Measurements from ENCODE around the gene PUS3. TPM values are rescaled to one million over a fixed set of nuclear protein-coding genes. Genes with fewer than 3 reads are reported as not detected.
"Not testable (repeated sequence)": the region's sequence is repeated elsewhere in the genome, so short reads cannot be mapped to it uniquely, and the experiment has no call there.

The PUS3 gene
- total RNA-seq, 1 experiment from 2014 or later, result 18.6 TPM

GRCh38 chr11:125869521-125869920 is 33.5 kb downstream of the PUS3 start:
- DNase-seq (ENCODE audit: low read depth), result no peak

DNA sequence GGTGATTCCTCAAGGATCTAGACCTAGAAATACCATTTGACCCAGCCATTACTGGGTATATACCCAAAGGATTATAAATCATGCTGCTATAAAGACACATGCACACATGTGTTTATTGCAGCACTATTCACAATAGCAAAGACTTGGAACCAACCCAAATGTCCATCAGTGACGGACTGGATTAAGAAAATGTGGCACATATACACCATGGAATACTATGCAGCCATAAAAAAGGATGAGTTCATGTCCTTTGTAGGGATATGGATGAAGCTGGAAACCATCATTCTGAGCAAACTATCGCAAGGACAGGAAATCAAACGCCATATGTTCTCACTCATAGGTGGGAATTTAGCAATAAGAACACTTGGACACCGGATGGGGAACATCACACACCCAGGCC is 37.7 kb downstream of the PUS3 start:
- DNase-seq (ENCODE audit: low read depth), result not testable (repeated sequence)

- DNase-seq (ENCODE audit: low read depth), result not testable (repeated sequence)
These were observed 40.2 kb downstream of the PUS3 start for GRCh38 chr11:125862786-125863185.

DNA sequence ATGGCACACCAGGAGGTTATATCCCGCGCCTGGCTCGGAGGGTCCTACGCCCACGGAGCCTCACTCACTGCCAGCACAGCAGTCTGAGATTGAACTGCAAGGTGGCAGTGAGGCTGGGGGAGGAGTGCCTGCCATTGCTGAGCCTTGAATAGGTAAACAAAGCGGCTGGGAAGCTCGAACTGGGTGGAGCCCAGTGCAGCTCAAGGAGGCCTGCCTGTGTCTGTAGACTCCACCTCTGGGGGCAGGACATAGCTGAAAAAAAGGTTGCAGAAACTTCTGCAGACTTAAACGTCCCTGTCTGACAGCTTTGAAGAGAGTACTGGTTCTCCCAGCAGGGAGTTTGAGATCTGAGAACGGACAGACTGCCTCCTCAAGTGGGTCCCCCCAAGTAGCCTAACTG is 45.3 kb downstream of the PUS3 start:
- DNase-seq (ENCODE audit: low read depth), result not testable (repeated sequence)

GRCh38 chr11:125846188-125846587 is 56.8 kb downstream of the PUS3 start:
- no peak for DNase-seq (ENCODE audit: low read depth)

Other genes starting within 250 kb of the PUS3 start
- not detected in 2 replicates for gene ACRV1, start 222.4 kb downstream of the PUS3 start, total RNA-seq (2014; rRNA removed; shearing (Covaris generic))
- gene PATE1, start 156.9 kb downstream of the PUS3 start, total RNA-seq (2014; rRNA removed; shearing (Covaris generic)), result not detected in 2 replicates
- not detected in 2 replicates for gene PATE2, start 124.4 kb downstream of the PUS3 start, total RNA-seq (2014; rRNA removed; shearing (Covaris generic))
- not detected in 2 replicates for gene PATE3, start 115.1 kb downstream of the PUS3 start, total RNA-seq (2014; rRNA removed; shearing (Covaris generic))
- not detected in 2 replicates for gene PATE4, start 69.9 kb downstream of the PUS3 start, total RNA-seq (2014; rRNA removed; shearing (Covaris generic))
- gene HYLS1, start 15.5 kb downstream of the PUS3 start, total RNA-seq (2014; rRNA removed; shearing (Covaris generic)), result 7.1 and 7.7 TPM in 2 replicates
- gene DDX25, start 1.3 kb upstream of the PUS3 start, total RNA-seq (2014; rRNA removed; shearing (Covaris generic)), result not detected in 2 replicates
- gene VSIG10L2, start 42.8 kb upstream of the PUS3 start, total RNA-seq (2014; rRNA removed; shearing (Covaris generic)), result not detected in 2 replicates
- gene CDON, start 159.7 kb upstream of the PUS3 start, total RNA-seq (2014; rRNA removed; shearing (Covaris generic)), result 8.1 and 24.2 TPM in 2 replicates

Measured in M059J (cell line).